GM12872 (cell line): ENCODE measurements around the gene BCL2L13.

Source experiments
- TF ChIP-seq, protein P1 (sequence below): IDR thresholded peaks from 3 replicates; pipeline ENCODE4 v1.5.1; 2011; ENCODE audit warnings: low read depth, mild to moderate bottlenecking, low read length, moderate library complexity; ENCODE audit not compliant: insufficient read depth

The BCL2L13 gene

DNA sequence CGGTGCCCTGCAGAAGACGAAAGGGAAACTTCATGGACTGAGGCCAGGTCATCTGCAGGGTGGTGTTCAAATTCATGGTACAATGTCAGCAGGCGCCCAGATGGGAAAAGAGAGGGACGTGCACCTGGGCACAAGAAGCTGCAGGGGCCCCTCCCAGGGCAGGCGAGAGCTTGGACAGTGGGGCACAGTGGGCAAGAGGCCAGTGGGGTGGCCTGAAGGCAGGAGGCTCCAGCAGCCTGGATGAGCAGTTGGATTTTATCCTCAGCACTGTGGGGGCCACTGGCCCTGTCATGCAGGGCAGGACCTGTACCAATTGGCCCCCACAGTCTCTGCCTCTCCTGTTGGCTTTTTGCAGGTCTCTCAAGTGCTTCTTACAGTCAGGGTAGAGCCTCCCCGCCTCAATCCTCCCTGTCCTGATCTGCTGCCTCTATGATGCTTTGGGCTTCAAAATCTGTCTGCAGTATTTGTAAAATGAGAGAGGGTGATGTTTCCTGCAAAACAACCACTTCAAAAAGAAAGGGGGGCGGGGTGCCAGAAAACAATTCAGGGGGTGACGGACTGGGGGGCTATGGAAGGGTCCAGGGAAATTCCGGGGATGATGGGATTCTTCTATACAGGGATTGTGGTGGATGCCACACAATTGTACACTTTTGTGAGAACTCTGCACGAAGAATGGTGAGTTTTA, 137.4 kb downstream of the BCL2L13 start:
- TF ChIP-seq, protein P1, sequence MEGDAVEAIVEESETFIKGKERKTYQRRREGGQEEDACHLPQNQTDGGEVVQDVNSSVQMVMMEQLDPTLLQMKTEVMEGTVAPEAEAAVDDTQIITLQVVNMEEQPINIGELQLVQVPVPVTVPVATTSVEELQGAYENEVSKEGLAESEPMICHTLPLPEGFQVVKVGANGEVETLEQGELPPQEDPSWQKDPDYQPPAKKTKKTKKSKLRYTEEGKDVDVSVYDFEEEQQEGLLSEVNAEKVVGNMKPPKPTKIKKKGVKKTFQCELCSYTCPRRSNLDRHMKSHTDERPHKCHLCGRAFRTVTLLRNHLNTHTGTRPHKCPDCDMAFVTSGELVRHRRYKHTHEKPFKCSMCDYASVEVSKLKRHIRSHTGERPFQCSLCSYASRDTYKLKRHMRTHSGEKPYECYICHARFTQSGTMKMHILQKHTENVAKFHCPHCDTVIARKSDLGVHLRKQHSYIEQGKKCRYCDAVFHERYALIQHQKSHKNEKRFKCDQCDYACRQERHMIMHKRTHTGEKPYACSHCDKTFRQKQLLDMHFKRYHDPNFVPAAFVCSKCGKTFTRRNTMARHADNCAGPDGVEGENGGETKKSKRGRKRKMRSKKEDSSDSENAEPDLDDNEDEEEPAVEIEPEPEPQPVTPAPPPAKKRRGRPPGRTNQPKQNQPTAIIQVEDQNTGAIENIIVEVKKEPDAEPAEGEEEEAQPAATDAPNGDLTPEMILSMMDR, result no peak

DNA sequence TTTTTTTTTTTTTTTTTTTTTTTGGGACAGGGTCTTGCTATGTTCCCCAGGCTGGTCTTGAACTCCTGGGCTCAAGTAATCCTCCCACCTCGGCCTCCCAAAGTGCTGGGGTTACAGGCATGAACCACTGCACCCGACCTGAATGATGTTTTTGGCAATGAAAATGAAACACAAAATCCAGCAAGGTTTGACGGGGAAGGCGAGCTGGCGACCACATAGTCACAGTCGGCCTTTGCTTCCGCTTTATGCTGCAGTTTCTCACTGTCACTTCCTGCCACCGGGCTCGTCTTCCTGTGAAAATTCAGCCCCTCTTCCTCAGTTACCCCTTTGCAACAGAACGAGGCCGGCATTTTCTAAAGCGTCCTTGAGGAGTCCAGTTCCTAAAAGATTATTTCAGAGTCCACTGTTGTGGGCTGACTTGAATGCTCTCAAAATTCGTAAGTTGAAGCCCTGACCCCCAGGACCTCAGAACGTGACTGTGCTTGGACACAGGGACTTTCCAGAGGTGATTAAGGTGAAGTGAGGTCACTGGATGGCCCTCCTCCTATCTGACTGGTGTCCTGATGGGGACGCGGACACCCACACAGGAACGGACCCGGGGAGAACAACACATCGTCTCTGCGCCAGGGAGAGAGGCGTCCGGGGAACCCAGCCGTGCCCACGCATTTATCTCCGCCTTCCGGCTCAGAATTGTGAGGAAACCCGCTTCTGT, 138.6 kb downstream of the BCL2L13 start:
- TF ChIP-seq, protein P1, result no peak

DNA sequence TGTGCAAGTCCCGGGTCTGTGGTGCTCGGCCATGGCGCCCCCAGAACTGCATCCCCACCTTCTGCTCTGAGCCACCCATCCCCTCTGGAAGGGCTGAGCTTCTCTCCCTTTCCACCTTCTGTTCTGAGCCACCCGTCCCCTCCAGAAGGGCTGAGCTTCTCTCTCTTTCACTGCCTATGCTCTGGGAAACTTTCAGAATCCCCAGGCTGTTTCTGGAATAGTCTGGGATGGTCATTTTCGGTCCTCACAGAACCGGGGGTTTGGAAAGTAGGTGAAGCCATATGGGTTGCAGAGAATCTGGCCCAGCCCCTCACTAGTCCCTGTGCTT, 139.1 kb downstream of the BCL2L13 start:
- TF ChIP-seq, protein P1, result no peak

DNA sequence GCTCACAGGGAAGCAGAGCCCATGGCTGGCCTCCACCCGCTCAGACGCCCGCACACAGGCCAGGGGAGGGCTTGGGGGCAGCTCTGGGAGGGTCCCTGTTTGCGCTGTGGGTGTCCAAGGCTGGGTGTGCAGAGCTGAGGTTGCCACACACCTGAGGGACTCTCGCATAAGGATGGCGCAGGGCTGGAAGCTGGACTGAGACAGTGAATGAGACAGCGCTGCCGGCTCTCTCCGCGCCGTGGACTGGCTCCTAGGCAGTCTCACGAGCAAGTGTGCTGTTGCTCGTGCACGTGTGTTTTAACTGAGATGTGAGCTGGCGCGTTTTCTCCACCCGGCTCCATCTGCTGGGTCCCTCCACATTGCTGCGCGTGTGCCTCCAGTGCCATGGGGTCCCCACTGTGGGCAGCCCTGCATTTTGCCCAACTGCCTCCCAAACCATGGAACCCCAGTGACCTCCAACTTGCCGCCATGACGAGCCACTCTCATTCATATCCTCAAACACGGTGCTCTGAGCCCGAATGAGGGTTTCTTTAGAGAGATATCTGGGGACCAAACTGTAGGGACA, 139.9 kb downstream of the BCL2L13 start:
- TF ChIP-seq, protein P1, result no peak

DNA sequence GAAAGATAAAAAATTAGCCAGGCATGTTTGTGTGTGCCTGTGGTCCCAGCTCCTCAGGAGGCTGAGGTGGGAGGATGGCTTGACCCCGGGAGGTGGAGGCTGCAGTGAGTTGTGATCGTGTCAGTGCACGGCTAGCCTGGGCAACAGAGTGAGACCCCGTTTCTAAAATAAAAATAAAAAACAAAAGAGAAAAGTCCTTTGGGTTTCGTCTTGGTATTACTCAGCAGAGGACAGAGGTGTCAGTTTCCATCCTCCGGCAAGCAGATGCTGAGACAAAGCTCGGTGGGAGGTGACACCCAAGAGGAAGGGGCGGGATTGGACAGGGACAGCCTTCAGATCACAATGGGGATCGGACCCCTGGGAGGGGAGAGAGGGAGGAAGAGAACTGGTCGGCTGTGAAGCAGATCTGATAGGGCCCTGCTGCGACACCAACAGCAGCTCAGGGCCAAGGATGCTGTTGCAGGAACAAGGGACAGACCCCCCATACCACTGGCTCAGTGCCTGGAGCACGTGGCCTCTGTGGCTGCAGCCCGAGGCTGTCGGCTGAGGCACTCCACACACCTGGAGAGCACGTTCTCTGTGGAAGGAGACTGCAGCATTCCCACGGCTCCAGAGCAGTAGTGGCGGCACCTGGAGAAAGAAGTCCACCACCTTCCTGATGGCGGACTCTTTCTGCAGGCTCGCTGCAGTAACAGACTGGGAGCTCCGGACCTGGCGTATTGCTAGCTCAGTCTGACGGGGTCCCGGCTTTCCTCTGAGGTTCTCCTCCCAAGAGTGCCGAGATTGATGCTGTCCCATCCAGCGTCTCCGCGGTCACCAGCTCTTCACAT, 140.9 kb downstream of the BCL2L13 start:
- TF ChIP-seq, protein P1, result no peak

DNA sequence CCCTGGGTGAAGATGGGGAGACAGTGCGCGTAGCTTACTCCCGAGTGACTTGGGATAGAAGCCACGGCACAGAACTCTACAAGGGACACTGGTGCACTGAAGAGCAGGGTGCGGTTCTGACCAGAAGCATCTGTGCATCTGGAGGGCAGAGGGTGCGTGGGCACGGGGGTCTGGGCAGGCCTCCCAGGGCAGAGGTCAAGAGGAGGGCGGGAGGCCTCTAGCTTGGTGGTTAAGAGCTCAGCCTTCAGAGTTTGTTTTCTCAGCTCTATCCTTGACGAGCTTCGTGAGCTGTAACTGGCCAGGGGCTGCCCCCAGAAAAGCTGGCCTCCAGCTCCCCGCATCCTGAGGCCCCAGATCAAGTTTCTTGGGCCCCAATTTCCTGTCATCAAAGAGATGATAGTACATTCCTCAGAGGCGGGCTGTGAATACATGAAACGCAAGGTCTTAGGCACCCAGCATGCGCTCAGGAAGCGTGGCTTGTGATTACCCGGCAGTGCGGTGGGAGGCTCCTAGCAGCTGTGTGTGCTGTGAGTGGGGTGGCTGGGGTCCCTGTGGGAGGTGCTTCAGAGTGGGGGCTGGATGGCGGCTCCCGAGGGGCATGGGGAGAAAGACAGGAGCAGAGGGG, 141.7 kb downstream of the BCL2L13 start:
- TF ChIP-seq, protein P1, result no peak
